ENCODE data around the gene C6orf132. TPM values are rescaled to one million over a fixed set of nuclear protein-coding genes. Genes with fewer than 3 reads are reported as not detected.

C6orf132 gene
- total RNA-seq, 1 experiment from 2014 or later, result 48.4 TPM

GRCh38 chr6:42162384-42162783, 20.0 kb upstream of the C6orf132 start:
- Mint-ChIP-seq H3K27ac (no peak overlapping the region; a peak in 1 of 7 replicates), H3K4me3 (no peak overlapping the region), H3K4me1 (peaks cover 51 to 69% of the 10 kb centered on the region in 2 experiments), H3K27me3 (ENCODE audit: low read depth) (peaks cover 20% of the 10 kb centered on the region), H3K36me3 (ENCODE audit: insufficient read depth in 1 of 3, low read depth in 3 of 3) (no peaks in the 10 kb centered on the region), H3K9me3 (no peaks in the 10 kb centered on the region)
- no peak overlapping the region for H3K18ac ChIP-seq (ENCODE audit: insufficient read length, low read depth, low read length)
- H2BK120ac ChIP-seq (ENCODE audit: low read depth, low read length, poor library complexity, severe bottlenecking), result no peak overlapping the region
- no peak overlapping the region for H2BK5ac ChIP-seq (ENCODE audit: insufficient read length, low read length)
- H4K8ac ChIP-seq (replicated peaks; ENCODE audit: insufficient read length, low read depth, low read length), result no peak overlapping the region
- no peaks in the 10 kb centered on the region; the same call in 1 of the 2 replicates for H3K4me1 ChIP-seq (ENCODE audit: insufficient read depth, low read length)
- H3K56ac ChIP-seq (ENCODE audit: insufficient read length, low read depth, low read length), result no peak overlapping the region
- no peak overlapping the region for H2AK5ac ChIP-seq (ENCODE audit: insufficient read length, low read length)
- H4K91ac ChIP-seq (ENCODE audit: insufficient read length, low read depth, low read length), result no peak overlapping the region
- WGBS (ENCODE audit: extremely low coverage, insufficient read length, low lambda C conversion rate), result no CpG with 5 or more reads among the region's 7 CpGs
- H4K20me1 ChIP-seq (ENCODE audit: control insufficient read depth, insufficient read depth, insufficient read length), result no peaks in the 10 kb centered on the region
- H3K79me2 ChIP-seq (ENCODE audit: insufficient read depth, low read length), result no peaks in the 10 kb centered on the region
- no peak overlapping the region for H2BK20ac ChIP-seq (ENCODE audit: low read depth, low read length, poor library complexity, severe bottlenecking)
- no peak overlapping the region for H2AFZ ChIP-seq (ENCODE audit: low read length)
- no peak overlapping the region for H3T11ph ChIP-seq (ENCODE audit: low read length)
- H3K4ac ChIP-seq (ENCODE audit: low read depth, low read length), result no peak overlapping the region
- no peak overlapping the region for H4K5ac ChIP-seq (ENCODE audit: insufficient read length, low read depth, low read length)
- H3K9me3 ChIP-seq (ENCODE audit: control insufficient read depth, low read depth, low read length), result no peaks in the 10 kb centered on the region
- H3K23ac ChIP-seq (ENCODE audit: insufficient read length, low read depth, low read length), result no peak overlapping the region
- H3K23me2 ChIP-seq (ENCODE audit: insufficient read length, low read depth, low read length, poor library complexity, severe bottlenecking), result no peaks in the 10 kb centered on the region
- no peak overlapping the region for H2BK12ac ChIP-seq (ENCODE audit: insufficient read length, low read depth, low read length)
- no peaks in the 10 kb centered on the region for H3K79me1 ChIP-seq (ENCODE audit: insufficient read depth, low read depth, low read length, poor library complexity, severe bottlenecking)
- H3K27me3 ChIP-seq (ENCODE audit: insufficient read depth, low read length), result peaks cover 2% of the 10 kb centered on the region; the same call in 1 of the 2 replicates
- no peak overlapping the region for H3K27ac ChIP-seq (ENCODE audit: insufficient read length, low read depth, low read length)
- no peak overlapping the region for H3K14ac ChIP-seq (ENCODE audit: insufficient read depth, low read length)
- H3K9ac ChIP-seq (ENCODE audit: extremely low read depth, insufficient read length, low read length), result no peak overlapping the region
- no peak overlapping the region for H2BK15ac ChIP-seq (ENCODE audit: low read depth, low read length)
- TF ChIP-seq, protein P1, sequence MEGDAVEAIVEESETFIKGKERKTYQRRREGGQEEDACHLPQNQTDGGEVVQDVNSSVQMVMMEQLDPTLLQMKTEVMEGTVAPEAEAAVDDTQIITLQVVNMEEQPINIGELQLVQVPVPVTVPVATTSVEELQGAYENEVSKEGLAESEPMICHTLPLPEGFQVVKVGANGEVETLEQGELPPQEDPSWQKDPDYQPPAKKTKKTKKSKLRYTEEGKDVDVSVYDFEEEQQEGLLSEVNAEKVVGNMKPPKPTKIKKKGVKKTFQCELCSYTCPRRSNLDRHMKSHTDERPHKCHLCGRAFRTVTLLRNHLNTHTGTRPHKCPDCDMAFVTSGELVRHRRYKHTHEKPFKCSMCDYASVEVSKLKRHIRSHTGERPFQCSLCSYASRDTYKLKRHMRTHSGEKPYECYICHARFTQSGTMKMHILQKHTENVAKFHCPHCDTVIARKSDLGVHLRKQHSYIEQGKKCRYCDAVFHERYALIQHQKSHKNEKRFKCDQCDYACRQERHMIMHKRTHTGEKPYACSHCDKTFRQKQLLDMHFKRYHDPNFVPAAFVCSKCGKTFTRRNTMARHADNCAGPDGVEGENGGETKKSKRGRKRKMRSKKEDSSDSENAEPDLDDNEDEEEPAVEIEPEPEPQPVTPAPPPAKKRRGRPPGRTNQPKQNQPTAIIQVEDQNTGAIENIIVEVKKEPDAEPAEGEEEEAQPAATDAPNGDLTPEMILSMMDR (conservative IDR thresholded peaks at IDR 0.05), result no peak
- H3K4me2 ChIP-seq (ENCODE audit: insufficient read depth, insufficient read length, low read length), result no peak overlapping the region
- DNase-seq, result peak; percentile 53
